A549 (cell line): ENCODE results near the gene MYO1H. TPM values are rescaled to one million over a fixed set of nuclear protein-coding genes. Genes with fewer than 3 reads are reported as not detected.

Source experiments
- ATAC-seq, 2 experiments: fragments of 200-7000 bp in 1 of 2; fragments of >200 bp in 1 of 2; cut with Nextera tagmentation in 1 of 2; cut with Tn5 transposase in 1 of 2; 3 replicates each; pipeline versions ENCODE4 v1.8.0 to v1.9.1; 2018 to 2020; ENCODE audit warnings: mild to moderate bottlenecking in 1 of 2, moderate library complexity in 1 of 2
- CTCF ChIA-PET: fragments of 300-600 bp; sonication (Branson Sonifier 250); formaldehyde crosslinking; extraction: SDS; loops from one replicate; lab custom pipeline; 2021; ENCODE audit warnings: antibody characterized with exemption, inconsistent platforms; lab: Yijun Ruan, JAX
- POLR2A ChIA-PET: fragments of 350-600 bp; formaldehyde crosslinking; extraction: SDS; loops from one replicate; lab custom pipeline; 2021; ENCODE audit warnings: antibody characterized with exemption, inconsistent platforms; lab: Yijun Ruan, JAX
- DNase-seq, 2 experiments: peaks; one replicate each; pipeline versions ENCODE4 v3.0.0 to v3.0.0-alpha.2; 2011 to 2016; ENCODE audit warnings: low read depth in 1 of 2, low spot score in 1 of 2
- FAIRE-seq: peaks from 2 replicates; lab custom pipeline; 2011; peaks lifted over from hg19 to GRCh38; lab: Jason Lieb, UNC
- H3K27ac ChIP-seq, 2 experiments: fragments of >200 bp; sonication (Bioruptor Twin); formaldehyde crosslinking; 3 replicates each; pipeline ENCODE4 v1.5.1; 2016 to 2017
- H3K4me1 ChIP-seq: fragments of >200 bp; sonication (Bioruptor Twin); formaldehyde crosslinking; 3 replicates; pipeline ENCODE4 v1.6.1; 2016
- H3K4me2 ChIP-seq: fragments of >200 bp; sonication (Bioruptor Twin); formaldehyde crosslinking; 3 replicates; pipeline ENCODE4 v1.6.1; 2016
- H3K4me3 ChIP-seq: fragments of >200 bp; sonication (Bioruptor Twin); formaldehyde crosslinking; 3 replicates; pipeline ENCODE4 v1.5.1; 2016
- H3K9me3 ChIP-seq: fragments of >200 bp; sonication (Bioruptor Twin); formaldehyde crosslinking; 3 replicates; pipeline ENCODE4 v1.6.1; 2016
- BHLHE40 ChIP-seq: IDR thresholded peaks from 2 replicates; pipeline ENCODE4 v1.6.1; 2012; ENCODE audit warnings: low read depth, low read length, inconsistent platforms
- CBX2 ChIP-seq: fragments of 200-600 bp; sonication (generic); IDR thresholded peaks from 2 replicates; pipeline ENCODE4 v1.6.1; 2016; ENCODE audit warnings: low read depth, mild to moderate bottlenecking, borderline replicate concordance
- CEBPB ChIP-seq, 2 experiments: fragments of >200 bp in 1 of 2; sonication (Bioruptor Twin) in 1 of 2; formaldehyde crosslinking in 1 of 2; IDR thresholded peaks; 2 replicates each; pipeline ENCODE4 v1.6.1; 2012 to 2016
- CHD2 ChIP-seq: fragments of 150-350 bp; IDR thresholded peaks from 2 replicates; pipeline ENCODE4 v1.6.1; 2014; ENCODE audit warnings: low read length; ENCODE audit not compliant: partially characterized antibody
- CHD4 ChIP-seq: fragments of 200-600 bp; sonication (generic); IDR thresholded peaks from 2 replicates; pipeline ENCODE4 v1.6.1; 2016; ENCODE audit warnings: antibody characterized with exemption, mild to moderate bottlenecking, borderline replicate concordance
- EHF ChIP-seq: fragments of 250-450 bp; sonication (Bioruptor Pico); IDR thresholded peaks from 2 replicates; pipeline ENCODE4 v1.5.0; 2020; ENCODE audit warnings: mild to moderate bottlenecking
- EP300 ChIP-seq, 2 experiments: fragments of >200 bp; sonication (Bioruptor Twin); formaldehyde crosslinking; IDR thresholded peaks; 2 replicates in 1 of 2; 3 replicates in 1 of 2; pipeline ENCODE4 v1.6.1; 2016 to 2017
- FOSB ChIP-seq: fragments of 250-450 bp; sonication (Bioruptor Pico); IDR thresholded peaks from 2 replicates; pipeline ENCODE4 v1.5.0; 2020; ENCODE audit warnings: mild to moderate bottlenecking, moderate library complexity
- HDAC2 ChIP-seq: fragments of 200-600 bp; sonication (generic); IDR thresholded peaks from 2 replicates; pipeline ENCODE4 v1.6.1; 2016
- HOXB13 ChIP-seq: fragments of 250-450 bp; sonication (Bioruptor Pico); IDR thresholded peaks from 2 replicates; pipeline ENCODE4 v1.5.0; 2020; ENCODE audit warnings: low read depth, mild to moderate bottlenecking, moderate library complexity
- MAX ChIP-seq: IDR thresholded peaks from 2 replicates; pipeline ENCODE4 v1.6.1; 2012
- MAZ ChIP-seq: fragments of 150-350 bp; IDR thresholded peaks from 2 replicates; pipeline ENCODE4 v1.6.1; 2014; ENCODE audit warnings: antibody characterized with exemption, low read depth, low read length, borderline replicate concordance
- RAD21 ChIP-seq, 2 experiments: fragments of >200 bp in 1 of 2; sonication (Bioruptor Twin) in 1 of 2; formaldehyde crosslinking in 1 of 2; IDR thresholded peaks in 1 of 2; conservative IDR thresholded peaks in 1 of 2; 2 replicates in 1 of 2; 3 replicates in 1 of 2; pipeline ENCODE4 v1.6.1; 2012 to 2018; ENCODE audit warnings: inconsistent platforms in 1 of 2
- RCOR1 ChIP-seq: fragments of 150-350 bp; IDR thresholded peaks from 2 replicates; pipeline ENCODE4 v1.6.1; 2014; ENCODE audit warnings: antibody characterized with exemption, low read length, low read depth
- USF2 ChIP-seq: fragments of 450-650 bp; IDR thresholded peaks from 2 replicates; pipeline ENCODE4 v1.6.1; 2014; ENCODE audit warnings: antibody characterized with exemption
- ZFP36 ChIP-seq: fragments of 450-650 bp; IDR thresholded peaks from 2 replicates; pipeline ENCODE4 v1.6.1; 2014; ENCODE audit warnings: borderline replicate concordance; ENCODE audit not compliant: partially characterized antibody
- WGBS: methylation state at CpG from one replicate; pipeline ENCODE4 v1.1.6; 2017; ENCODE audit errors: missing lambda C conversion rate; 5-methylcytosine and 5-hydroxymethylcytosine counted together
- polyA plus RNA-seq, 4 experiments: library from polyadenylated mRNA; depleted of rRNA in 3 of 4; stranded (reverse); fragments of >200 nt; fragmentation: RNase III in 1 of 4; extraction: RNeasy Plus Mini Kit Qiagen cat#74134 plus additional on column Dnase treatment in 1 of 4; gene quantifications; 2 replicates in 3 of 4; 3 replicates in 1 of 4; pipeline ENCODE4 v1.2.3, GENCODE V29; 2011 to 2017
- TF ChIP-seq, protein P1 (sequence below): fragments of >200 bp; sonication (Bioruptor Twin); formaldehyde crosslinking; IDR thresholded peaks from 3 replicates; pipeline ENCODE4 v1.6.1; 2016
- TF ChIP-seq, protein P2 (sequence below): fragments of 200-600 bp; sonication (generic); IDR thresholded peaks from 2 replicates; pipeline ENCODE4 v1.6.1; 2016; ENCODE audit warnings: antibody characterized with exemption, mild to moderate bottlenecking, moderate library complexity

MYO1H gene
- polyA plus RNA-seq, 2 of the 4 experiments (the other 2 are of a cell fraction), result not detected

GRCh38 chr12:109477185-109477962 lies 129.7 kb downstream of the MYO1H start, which contains the start of the genes KCTD10 and UBE3B (continued):
- TF ChIP-seq, protein P1, sequence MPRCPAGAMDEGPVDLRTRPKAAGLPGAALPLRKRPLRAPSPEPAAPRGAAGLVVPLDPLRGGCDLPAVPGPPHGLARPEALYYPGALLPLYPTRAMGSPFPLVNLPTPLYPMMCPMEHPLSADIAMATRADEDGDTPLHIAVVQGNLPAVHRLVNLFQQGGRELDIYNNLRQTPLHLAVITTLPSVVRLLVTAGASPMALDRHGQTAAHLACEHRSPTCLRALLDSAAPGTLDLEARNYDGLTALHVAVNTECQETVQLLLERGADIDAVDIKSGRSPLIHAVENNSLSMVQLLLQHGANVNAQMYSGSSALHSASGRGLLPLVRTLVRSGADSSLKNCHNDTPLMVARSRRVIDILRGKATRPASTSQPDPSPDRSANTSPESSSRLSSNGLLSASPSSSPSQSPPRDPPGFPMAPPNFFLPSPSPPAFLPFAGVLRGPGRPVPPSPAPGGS, result peak; percentile 63; the same call in 2 of the 3 replicates
- no peak for TF ChIP-seq EP300 (IDR thresholded peaks at IDR 0.05)
- TF ChIP-seq CHD4, result no peak
- peak; percentile 30 for TF ChIP-seq CHD2
- peak; percentile 58 for TF ChIP-seq MAX
- peak; percentile 99 for TF ChIP-seq HDAC2

DNA sequence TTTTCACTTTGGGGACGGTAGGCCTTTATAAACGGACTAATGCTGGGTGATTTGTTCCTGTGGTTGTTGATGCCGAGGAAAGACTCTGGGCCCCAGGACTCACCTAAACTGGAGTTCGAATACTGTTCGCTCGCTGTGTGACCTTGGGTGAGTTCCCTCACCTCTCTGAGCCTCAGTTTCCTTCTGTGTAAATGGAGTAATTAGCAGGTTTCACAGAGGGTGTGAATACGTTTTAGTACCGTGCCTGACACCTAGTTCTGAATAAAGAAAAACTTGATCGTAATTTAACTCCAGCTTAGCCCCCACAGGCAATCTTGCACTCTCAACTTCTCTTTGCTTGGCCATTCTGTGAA lies 130.2 kb downstream of the MYO1H start:
- CTCF ChIA-PET, result interaction anchor here (1.0 to 1.4 kb wide), 3 partner anchors 10 to 41 kb away, joined by 3 to 6 read pairs (median 4); no protein-coding TSS in a partner anchor
- H3K4me2 ChIP-seq, result peak overlapping the region; percentile 100
- H3K4me1 ChIP-seq, result peaks cover 17% of the 10 kb centered on the region; the same call in 2 of the 3 replicates
- H3K9me3 ChIP-seq, result no peaks in the 10 kb centered on the region
- peak overlapping the region; percentile 99 for H3K27ac ChIP-seq
- under 1% methylated on average over 9 of the region's 9 CpGs for WGBS
- DNase-seq (no peak), ATAC-seq (peak in 1 of 2 experiments; percentile 14; a peak in 3 of 6 replicates), FAIRE-seq (no peak)
- POLR2A ChIA-PET, result no interaction called here
- TF ChIP-seq ZFP36 (peak; percentile 60), RAD21 (conservative IDR thresholded peaks at IDR 0.05 in 1 of 2, IDR thresholded peaks at IDR 0.05 in 1 of 2) (no peak), USF2 (no peak), HDAC2 (no peak), RCOR1 (no peak), EP300 (IDR thresholded peaks at IDR 0.05) (no peak), EHF (CRISPR knock-in tag) (no peak)
- TF ChIP-seq, protein P2, sequence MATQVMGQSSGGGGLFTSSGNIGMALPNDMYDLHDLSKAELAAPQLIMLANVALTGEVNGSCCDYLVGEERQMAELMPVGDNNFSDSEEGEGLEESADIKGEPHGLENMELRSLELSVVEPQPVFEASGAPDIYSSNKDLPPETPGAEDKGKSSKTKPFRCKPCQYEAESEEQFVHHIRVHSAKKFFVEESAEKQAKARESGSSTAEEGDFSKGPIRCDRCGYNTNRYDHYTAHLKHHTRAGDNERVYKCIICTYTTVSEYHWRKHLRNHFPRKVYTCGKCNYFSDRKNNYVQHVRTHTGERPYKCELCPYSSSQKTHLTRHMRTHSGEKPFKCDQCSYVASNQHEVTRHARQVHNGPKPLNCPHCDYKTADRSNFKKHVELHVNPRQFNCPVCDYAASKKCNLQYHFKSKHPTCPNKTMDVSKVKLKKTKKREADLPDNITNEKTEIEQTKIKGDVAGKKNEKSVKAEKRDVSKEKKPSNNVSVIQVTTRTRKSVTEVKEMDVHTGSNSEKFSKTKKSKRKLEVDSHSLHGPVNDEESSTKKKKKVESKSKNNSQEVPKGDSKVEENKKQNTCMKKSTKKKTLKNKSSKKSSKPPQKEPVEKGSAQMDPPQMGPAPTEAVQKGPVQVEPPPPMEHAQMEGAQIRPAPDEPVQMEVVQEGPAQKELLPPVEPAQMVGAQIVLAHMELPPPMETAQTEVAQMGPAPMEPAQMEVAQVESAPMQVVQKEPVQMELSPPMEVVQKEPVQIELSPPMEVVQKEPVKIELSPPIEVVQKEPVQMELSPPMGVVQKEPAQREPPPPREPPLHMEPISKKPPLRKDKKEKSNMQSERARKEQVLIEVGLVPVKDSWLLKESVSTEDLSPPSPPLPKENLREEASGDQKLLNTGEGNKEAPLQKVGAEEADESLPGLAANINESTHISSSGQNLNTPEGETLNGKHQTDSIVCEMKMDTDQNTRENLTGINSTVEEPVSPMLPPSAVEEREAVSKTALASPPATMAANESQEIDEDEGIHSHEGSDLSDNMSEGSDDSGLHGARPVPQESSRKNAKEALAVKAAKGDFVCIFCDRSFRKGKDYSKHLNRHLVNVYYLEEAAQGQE, result no peak
- H3K4me3 ChIP-seq, result peak overlapping the region; percentile 95

- H3K4me2 ChIP-seq, result no peak overlapping the region
- peaks cover 17% of the 10 kb centered on the region; the same call in 2 of the 3 replicates for H3K4me1 ChIP-seq
- TF ChIP-seq EP300 (IDR thresholded peaks at IDR 0.05) (no peak), CEBPB (IDR thresholded peaks at IDR 0.05) (no peak), CHD4 (no peak), CBX2 (no peak), FOSB (CRISPR knock-in tag) (no peak), MAX (no peak), BHLHE40 (no peak), CHD2 (no peak), HDAC2 (no peak), MAZ (no peak), HOXB13 (no peak)
- TF ChIP-seq, protein P1, result no peak
- no peak overlapping the region for H3K4me3 ChIP-seq
- DNase-seq (no peak), ATAC-seq (no peak), FAIRE-seq (no peak)
- WGBS, result 72% methylated on average over 1 of the region's 1 CpG
- CTCF ChIA-PET, result no interaction called here
- H3K27ac ChIP-seq, result no peak overlapping the region
- H3K9me3 ChIP-seq, result no peaks in the 10 kb centered on the region
- POLR2A ChIA-PET, result no interaction called here
Observed at GRCh38 chr12:109479761-109480160, 132.1 kb downstream of the MYO1H start.
